ENCODE measurements around the gene PSG11. TPM values are rescaled to one million over a fixed set of nuclear protein-coding genes. Genes with fewer than 3 reads are reported as not detected.
"Not testable (repeated sequence)": the region's sequence is repeated elsewhere in the genome, so short reads cannot be mapped to it uniquely, and the experiment has no call there.

The PSG11 gene
- total RNA-seq, 1 experiment from 2014 or later = not detected

DNA sequence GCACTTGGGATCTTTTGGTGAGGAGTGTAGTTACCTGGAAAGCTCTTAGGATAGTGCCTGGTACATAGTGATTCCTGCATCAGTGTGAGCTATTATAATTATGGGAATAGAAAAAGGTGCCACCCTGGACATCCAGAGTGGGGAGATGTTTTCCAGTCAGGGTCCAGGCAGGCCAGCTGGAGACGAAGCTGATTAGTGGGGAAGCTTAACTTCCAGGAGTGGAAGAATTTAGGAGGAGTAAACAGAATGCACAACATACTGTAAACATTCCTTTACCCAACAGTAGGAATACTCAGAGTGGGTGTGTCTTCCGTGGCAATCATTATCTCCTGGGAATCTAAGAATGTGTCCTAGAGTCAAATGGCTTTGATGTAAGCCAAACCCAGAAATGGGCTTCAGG is 23.3 kb downstream of the PSG11 start:
- H3K4me3 Mint-ChIP-seq; H3K27me3 Mint-ChIP-seq (ENCODE audit: low read depth); H3K36me3 Mint-ChIP-seq; DNase-seq (ENCODE audit: low spot score); H3K9me3 Mint-ChIP-seq; POLR2A ChIA-PET; CTCF ChIA-PET; ATAC-seq: not testable (repeated sequence)
- Mint-ChIP-seq H3K4me1 (peaks cover 32% of the 10 kb centered on the region), H3K27ac (peak overlapping the region; percentile 84)

DNA sequence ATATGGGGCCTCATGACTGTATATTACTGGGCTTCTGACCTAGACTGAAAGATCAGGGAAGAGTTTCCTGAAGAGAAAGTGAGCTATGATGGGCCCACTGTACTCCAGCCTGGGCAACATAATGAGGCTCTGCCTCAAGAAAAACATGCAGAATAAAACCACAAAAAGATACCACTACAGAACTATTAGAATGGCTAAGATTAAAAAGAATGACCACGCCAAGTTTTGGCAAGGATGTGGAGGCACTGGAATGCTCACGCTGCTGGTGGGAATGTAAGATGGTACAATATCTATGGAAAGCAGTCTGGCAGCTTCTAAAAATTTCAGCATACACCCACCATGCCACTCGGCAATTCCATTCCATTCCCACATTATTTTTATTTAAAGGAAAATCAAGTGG is 30.1 kb downstream of the PSG11 start:
- H3K9me3 Mint-ChIP-seq = peaks cover 30% of the 10 kb centered on the region
- CTCF ChIA-PET, ATAC-seq: not testable (repeated sequence)

DNA sequence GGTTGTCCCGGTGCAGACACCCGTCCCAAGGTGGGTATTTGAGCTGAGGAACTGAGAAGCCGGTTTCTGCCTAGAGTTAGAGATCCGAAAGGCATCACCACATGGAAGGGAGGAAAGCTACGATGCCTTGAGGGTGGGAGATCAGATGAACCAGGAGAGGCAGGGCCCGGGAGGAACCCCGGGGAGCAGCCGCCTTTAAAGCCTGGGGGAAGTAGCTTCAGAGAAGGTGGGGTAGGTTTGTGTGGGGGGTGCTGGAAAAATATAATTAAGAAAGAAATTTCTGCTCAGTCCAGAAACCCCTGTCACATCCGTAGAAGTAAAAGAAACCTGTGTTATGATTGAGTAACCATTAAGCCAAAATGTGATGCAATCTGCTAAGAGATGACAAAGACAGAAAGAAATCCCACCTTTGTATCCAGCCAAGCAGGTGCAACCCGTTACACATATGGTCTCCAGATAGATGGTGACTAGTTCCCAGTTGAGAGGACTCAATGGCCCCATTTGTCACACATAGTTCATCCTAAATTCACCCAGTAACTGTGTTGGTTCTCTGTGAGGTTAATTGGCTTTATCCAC is 34.2 kb downstream of the PSG11 start:
- peaks cover 11% of the 10 kb centered on the region; the same call in 1 of the 2 replicates for H3K36me3 Mint-ChIP-seq
- peaks cover 51% of the 10 kb centered on the region for H3K9me3 Mint-ChIP-seq
- H3K4me1 Mint-ChIP-seq = peaks cover 17% of the 10 kb centered on the region
- ATAC-seq; POLR2A ChIA-PET; H3K4me3 Mint-ChIP-seq; H3K27me3 Mint-ChIP-seq (ENCODE audit: low read depth); CTCF ChIA-PET; H3K27ac Mint-ChIP-seq; DNase-seq (ENCODE audit: low spot score): not testable (repeated sequence)

More for the DNA sequence above, 30.1 kb downstream of the PSG11 start:
- DNase-seq (ENCODE audit: low spot score); H3K36me3 Mint-ChIP-seq; H3K27me3 Mint-ChIP-seq (ENCODE audit: low read depth); H3K27ac Mint-ChIP-seq; H3K4me3 Mint-ChIP-seq; POLR2A ChIA-PET: not testable (repeated sequence)
- peaks cover 13% of the 10 kb centered on the region for H3K4me1 Mint-ChIP-seq

DNA sequence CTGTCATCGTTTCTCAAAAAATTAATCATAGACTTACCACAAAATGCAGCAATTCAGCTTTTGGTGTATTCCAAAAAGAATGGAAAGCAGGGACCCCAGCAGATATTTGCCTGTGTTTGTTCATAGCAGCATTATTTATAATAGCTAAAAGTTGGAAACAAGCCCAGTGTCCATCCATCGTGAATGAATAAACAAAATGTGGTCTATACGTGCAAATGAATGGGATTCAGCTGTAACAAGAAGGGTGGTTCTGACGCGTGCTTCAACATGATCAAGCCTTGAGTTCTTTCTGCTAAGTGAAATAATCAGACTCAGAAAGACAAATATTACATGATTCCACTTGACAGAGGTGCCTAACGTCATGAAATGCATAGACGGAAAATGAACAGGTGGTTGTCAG is 36.4 kb downstream of the PSG11 start:
- ChIA-PET POLR2A (no interaction called here), CTCF (no interaction called here)
- Mint-ChIP-seq H3K4me3 (no peak overlapping the region), H3K36me3 (peaks cover 10% of the 10 kb centered on the region), H3K27me3 (ENCODE audit: low read depth) (0 out of 2 replicates have a peak, but pooled peaks cover 5% of the 10 kb centered on the region), H3K9me3 (peaks cover 49% of the 10 kb centered on the region), H3K4me1 (peaks cover 20% of the 10 kb centered on the region), H3K27ac (no peak overlapping the region)
- no peak for ATAC-seq
- TF ChIP-seq ETV6 (CRISPR knock-in tag; IDR thresholded peaks at IDR 0.05) = no peak
- TF ChIP-seq NFYB (CRISPR knock-in tag; conservative IDR thresholded peaks at IDR 0.05; ENCODE audit: low read depth) = no peak
- no peak for TF ChIP-seq OVOL2 (CRISPR knock-in tag; IDR thresholded peaks at IDR 0.05; ENCODE audit: borderline replicate concordance)
- no peak for DNase-seq (ENCODE audit: low spot score)

DNA sequence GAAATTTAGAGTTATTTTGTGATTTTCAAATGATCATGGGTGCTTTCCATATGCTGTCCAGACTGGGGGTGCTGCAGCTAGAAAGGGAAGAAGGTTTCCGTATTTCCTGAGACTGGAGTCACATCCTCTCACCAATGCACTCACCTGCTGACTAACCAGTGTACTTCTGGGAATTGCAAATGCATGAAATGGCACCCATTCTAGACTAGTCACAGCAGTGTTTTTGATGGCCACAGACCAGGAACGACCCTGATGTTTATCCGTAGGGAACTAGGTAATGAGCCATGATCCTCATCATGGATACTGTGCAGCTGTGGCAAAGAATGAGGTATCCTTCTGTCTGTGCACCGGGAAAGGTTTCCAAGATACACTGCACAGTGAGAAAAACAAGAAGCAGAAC is 37.1 kb downstream of the PSG11 start:
- DNase-seq (ENCODE audit: low spot score); POLR2A ChIA-PET; H3K27ac Mint-ChIP-seq; H3K27me3 Mint-ChIP-seq (ENCODE audit: low read depth); H3K36me3 Mint-ChIP-seq; ATAC-seq; CTCF ChIA-PET; H3K4me3 Mint-ChIP-seq: not testable (repeated sequence)
- Mint-ChIP-seq H3K9me3 (peaks cover 49% of the 10 kb centered on the region), H3K4me1 (peaks cover 20% of the 10 kb centered on the region)

DNA sequence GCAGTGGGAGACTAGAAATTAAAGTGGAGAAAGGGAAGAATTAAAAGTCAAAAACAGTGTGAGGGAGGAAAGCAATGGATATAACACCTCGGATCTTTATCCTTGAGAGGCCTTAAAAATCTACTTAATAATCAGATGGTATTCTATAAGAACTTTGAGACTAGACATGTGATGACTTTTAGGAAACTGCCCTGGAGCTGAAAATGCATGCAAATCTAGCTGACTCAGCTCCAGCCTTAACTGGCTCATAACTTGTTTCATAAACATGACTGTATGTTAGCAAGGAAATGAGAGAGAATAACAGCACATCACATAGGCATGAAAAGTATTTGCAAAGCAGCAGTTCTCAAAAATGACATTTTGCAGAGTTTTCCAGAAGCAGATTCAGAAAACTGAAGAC is 38.1 kb downstream of the PSG11 start:
- Mint-ChIP-seq H3K9me3 (peaks cover 43% of the 10 kb centered on the region), H3K4me1 (peaks cover 12% of the 10 kb centered on the region)
- POLR2A ChIA-PET; H3K27ac Mint-ChIP-seq; ATAC-seq; CTCF ChIA-PET; H3K27me3 Mint-ChIP-seq (ENCODE audit: low read depth); DNase-seq (ENCODE audit: low spot score); H3K36me3 Mint-ChIP-seq; H3K4me3 Mint-ChIP-seq: not testable (repeated sequence)

DNA sequence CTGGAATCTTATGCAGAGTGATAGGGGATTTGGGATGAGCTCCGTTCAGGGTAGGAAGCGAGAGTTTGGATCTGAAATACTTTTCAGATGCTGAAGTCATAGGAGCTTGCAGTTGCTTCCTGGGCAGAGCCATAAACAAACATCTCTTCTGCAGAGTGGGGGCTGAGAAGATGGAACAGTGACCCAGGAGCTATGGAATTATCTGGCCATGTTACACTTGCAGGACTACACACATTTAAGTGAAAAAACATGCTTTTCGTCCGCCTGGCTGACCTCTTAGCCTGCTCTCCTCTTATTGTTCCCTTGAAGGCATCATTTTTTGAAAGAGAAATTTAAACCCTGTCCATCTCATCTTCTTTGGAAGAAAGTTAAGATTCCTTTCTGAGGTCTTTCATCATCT is 40.7 kb downstream of the PSG11 start:
- H3K36me3 Mint-ChIP-seq = peaks cover 10% of the 10 kb centered on the region
- H3K4me3 Mint-ChIP-seq = no peak overlapping the region
- no peak overlapping the region for H3K27ac Mint-ChIP-seq
- DNase-seq (ENCODE audit: low spot score) (no peak), ATAC-seq (no peak)
- ChIA-PET POLR2A (no interaction called here), CTCF (no interaction called here)
- H3K9me3 Mint-ChIP-seq = peaks cover 47% of the 10 kb centered on the region
- TF ChIP-seq SOX15 (CRISPR knock-in tag; IDR thresholded peaks at IDR 0.05) (no peak), EMX1 (CRISPR knock-in tag; IDR thresholded peaks at IDR 0.05) (no peak), SMAD3 (CRISPR knock-in tag; IDR thresholded peaks at IDR 0.05; ENCODE audit: borderline replicate concordance) (no peak), NFATC4 (CRISPR knock-in tag; IDR thresholded peaks at IDR 0.05) (no peak)
- TF ChIP-seq, protein P1, sequence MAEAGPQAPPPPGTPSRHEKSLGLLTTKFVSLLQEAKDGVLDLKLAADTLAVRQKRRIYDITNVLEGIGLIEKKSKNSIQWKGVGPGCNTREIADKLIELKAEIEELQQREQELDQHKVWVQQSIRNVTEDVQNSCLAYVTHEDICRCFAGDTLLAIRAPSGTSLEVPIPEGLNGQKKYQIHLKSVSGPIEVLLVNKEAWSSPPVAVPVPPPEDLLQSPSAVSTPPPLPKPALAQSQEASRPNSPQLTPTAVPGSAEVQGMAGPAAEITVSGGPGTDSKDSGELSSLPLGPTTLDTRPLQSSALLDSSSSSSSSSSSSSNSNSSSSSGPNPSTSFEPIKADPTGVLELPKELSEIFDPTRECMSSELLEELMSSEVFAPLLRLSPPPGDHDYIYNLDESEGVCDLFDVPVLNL (CRISPR knock-in tag; IDR thresholded peaks at IDR 0.05; ENCODE audit: borderline replicate concordance, low read depth) = no peak
- TF ChIP-seq, protein P2, sequence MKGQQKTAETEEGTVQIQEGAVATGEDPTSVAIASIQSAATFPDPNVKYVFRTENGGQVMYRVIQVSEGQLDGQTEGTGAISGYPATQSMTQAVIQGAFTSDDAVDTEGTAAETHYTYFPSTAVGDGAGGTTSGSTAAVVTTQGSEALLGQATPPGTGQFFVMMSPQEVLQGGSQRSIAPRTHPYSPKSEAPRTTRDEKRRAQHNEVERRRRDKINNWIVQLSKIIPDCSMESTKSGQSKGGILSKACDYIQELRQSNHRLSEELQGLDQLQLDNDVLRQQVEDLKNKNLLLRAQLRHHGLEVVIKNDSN (CRISPR knock-in tag; IDR thresholded peaks at IDR 0.05) = no peak
- TF ChIP-seq, protein P3, sequence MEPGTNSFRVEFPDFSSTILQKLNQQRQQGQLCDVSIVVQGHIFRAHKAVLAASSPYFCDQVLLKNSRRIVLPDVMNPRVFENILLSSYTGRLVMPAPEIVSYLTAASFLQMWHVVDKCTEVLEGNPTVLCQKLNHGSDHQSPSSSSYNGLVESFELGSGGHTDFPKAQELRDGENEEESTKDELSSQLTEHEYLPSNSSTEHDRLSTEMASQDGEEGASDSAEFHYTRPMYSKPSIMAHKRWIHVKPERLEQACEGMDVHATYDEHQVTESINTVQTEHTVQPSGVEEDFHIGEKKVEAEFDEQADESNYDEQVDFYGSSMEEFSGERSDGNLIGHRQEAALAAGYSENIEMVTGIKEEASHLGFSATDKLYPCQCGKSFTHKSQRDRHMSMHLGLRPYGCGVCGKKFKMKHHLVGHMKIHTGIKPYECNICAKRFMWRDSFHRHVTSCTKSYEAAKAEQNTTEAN (CRISPR knock-in tag; IDR thresholded peaks at IDR 0.05) = no peak
- TF ChIP-seq, protein P4, sequence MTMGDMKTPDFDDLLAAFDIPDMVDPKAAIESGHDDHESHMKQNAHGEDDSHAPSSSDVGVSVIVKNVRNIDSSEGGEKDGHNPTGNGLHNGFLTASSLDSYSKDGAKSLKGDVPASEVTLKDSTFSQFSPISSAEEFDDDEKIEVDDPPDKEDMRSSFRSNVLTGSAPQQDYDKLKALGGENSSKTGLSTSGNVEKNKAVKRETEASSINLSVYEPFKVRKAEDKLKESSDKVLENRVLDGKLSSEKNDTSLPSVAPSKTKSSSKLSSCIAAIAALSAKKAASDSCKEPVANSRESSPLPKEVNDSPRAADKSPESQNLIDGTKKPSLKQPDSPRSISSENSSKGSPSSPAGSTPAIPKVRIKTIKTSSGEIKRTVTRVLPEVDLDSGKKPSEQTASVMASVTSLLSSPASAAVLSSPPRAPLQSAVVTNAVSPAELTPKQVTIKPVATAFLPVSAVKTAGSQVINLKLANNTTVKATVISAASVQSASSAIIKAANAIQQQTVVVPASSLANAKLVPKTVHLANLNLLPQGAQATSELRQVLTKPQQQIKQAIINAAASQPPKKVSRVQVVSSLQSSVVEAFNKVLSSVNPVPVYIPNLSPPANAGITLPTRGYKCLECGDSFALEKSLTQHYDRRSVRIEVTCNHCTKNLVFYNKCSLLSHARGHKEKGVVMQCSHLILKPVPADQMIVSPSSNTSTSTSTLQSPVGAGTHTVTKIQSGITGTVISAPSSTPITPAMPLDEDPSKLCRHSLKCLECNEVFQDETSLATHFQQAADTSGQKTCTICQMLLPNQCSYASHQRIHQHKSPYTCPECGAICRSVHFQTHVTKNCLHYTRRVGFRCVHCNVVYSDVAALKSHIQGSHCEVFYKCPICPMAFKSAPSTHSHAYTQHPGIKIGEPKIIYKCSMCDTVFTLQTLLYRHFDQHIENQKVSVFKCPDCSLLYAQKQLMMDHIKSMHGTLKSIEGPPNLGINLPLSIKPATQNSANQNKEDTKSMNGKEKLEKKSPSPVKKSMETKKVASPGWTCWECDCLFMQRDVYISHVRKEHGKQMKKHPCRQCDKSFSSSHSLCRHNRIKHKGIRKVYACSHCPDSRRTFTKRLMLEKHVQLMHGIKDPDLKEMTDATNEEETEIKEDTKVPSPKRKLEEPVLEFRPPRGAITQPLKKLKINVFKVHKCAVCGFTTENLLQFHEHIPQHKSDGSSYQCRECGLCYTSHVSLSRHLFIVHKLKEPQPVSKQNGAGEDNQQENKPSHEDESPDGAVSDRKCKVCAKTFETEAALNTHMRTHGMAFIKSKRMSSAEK (CRISPR knock-in tag; IDR thresholded peaks at IDR 0.05; ENCODE audit: borderline replicate concordance) = no peak
- H3K27me3 Mint-ChIP-seq (ENCODE audit: low read depth) = 0 out of 2 replicates have a peak, but pooled peaks cover 5% of the 10 kb centered on the region
- H3K4me1 Mint-ChIP-seq = peaks cover 10% of the 10 kb centered on the region

Measured in WTC11 (cell line).